ENCODE data around the gene PLEKHB1.

PLEKHB1 gene

DNA sequence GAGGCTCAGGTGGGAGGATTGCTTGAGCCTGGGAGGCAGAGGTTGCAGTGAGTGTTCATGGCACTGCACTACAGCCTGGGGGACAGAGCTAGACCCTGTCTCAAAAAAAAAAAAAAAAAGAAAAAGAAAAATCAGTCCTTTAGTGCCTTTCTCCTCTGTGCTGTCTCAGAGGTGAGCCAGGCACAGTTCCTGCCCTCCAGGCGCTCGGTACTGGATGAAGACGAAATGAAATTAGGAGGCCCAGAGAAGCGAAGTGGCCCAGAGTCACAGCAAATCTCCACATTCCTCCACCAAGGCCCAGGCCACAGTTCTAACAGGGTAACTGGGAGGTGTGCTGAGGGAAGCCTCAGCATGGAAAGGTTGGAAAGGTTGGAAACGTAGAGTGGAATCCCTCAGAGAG, 4.9 kb downstream of the PLEKHB1 start:
- Histone ChIP-seq H2AFZ (ENCODE audit: low read depth) (no peak overlapping the region), H3K27ac (no peak overlapping the region), H3K4me2 (no peak overlapping the region), H3K27me3 (ENCODE audit: insufficient read depth, low read depth) (no peaks in the 10 kb centered on the region), H3K4me1 (ENCODE audit: low read depth, poor library complexity, severe bottlenecking) (peaks cover 8% of the 10 kb centered on the region), H3K79me2 (ENCODE audit: insufficient read depth, low read depth) (no peaks in the 10 kb centered on the region), H3K36me3 (ENCODE audit: insufficient read depth) (no peaks in the 10 kb centered on the region), H4K20me1 (ENCODE audit: insufficient read depth) (no peaks in the 10 kb centered on the region), H3K4me3 (IDR thresholded peaks at IDR 0.05; ENCODE audit: insufficient read depth, low read depth, low read length) (no peak overlapping the region), H3K9ac (no peak overlapping the region)
- TF ChIP-seq CTCF (conservative IDR thresholded peaks at IDR 0.05; ENCODE audit: low read depth, low read length), result no peak

- Histone ChIP-seq H3K27me3 (ENCODE audit: insufficient read depth, low read depth) (no peaks in the 10 kb centered on the region), H4K20me1 (ENCODE audit: insufficient read depth) (no peaks in the 10 kb centered on the region), H3K79me2 (ENCODE audit: insufficient read depth, low read depth) (no peaks in the 10 kb centered on the region), H3K27ac (no peak overlapping the region), H2AFZ (ENCODE audit: low read depth) (no peak overlapping the region), H3K4me3 (IDR thresholded peaks at IDR 0.05; ENCODE audit: insufficient read depth, low read depth, low read length) (no peak overlapping the region), H3K4me1 (ENCODE audit: low read depth, poor library complexity, severe bottlenecking) (peaks cover 8% of the 10 kb centered on the region), H3K9ac (no peak overlapping the region), H3K36me3 (ENCODE audit: insufficient read depth) (no peaks in the 10 kb centered on the region), H3K4me2 (no peak overlapping the region)
- no peak for TF ChIP-seq CTCF (conservative IDR thresholded peaks at IDR 0.05; ENCODE audit: low read depth, low read length)
Observed at GRCh38 chr11:73651661-73652045, 5.3 kb downstream of the PLEKHB1 start.

DNA sequence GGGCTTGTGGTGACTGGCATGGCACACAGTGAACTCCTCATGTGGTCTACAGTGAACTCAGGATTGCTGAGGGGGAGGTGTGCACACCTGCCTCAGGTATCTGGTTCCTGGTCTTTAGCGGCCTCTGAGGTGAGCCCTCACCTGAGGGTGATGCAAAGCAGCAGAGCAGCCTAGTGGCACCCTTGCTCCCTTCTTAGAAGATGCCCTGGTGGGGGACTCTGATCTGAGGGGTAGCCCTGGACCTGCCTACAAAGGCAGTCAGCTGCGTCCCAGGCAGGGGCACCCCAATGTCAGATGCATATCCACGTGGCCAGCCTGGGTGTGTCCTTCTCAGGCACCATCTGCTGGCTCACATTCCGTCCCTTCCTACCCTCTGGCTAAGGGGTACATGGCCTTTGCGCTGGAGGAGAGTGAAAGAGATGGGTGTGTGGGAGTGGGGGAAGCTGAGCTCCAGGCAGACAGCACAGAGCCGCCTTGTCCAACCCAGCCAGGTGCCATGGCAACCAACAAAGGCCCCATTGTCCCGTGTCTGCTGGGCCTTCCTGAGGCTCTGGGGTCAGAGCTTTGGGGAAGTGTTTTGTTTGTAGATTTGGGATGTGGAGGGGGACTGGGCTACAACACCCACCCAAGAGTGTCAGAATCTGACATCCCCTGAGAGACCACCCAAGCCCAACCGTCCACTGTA, 5.8 kb downstream of the PLEKHB1 start:
- H2AFZ ChIP-seq (ENCODE audit: low read depth), result no peak overlapping the region
- no peak for TF ChIP-seq CTCF (conservative IDR thresholded peaks at IDR 0.05; ENCODE audit: low read depth, low read length)
- H3K79me2 ChIP-seq (ENCODE audit: insufficient read depth, low read depth), result no peaks in the 10 kb centered on the region
- H3K27ac ChIP-seq, result no peak overlapping the region
- H3K4me1 ChIP-seq (ENCODE audit: low read depth, poor library complexity, severe bottlenecking), result peaks cover 8% of the 10 kb centered on the region
- no peaks in the 10 kb centered on the region for H3K36me3 ChIP-seq (ENCODE audit: insufficient read depth)
- no peak overlapping the region for H3K4me2 ChIP-seq
- H3K27me3 ChIP-seq (ENCODE audit: insufficient read depth, low read depth), result no peaks in the 10 kb centered on the region
- H3K4me3 ChIP-seq (IDR thresholded peaks at IDR 0.05; ENCODE audit: insufficient read depth, low read depth, low read length), result no peak overlapping the region
- no peaks in the 10 kb centered on the region for H4K20me1 ChIP-seq (ENCODE audit: insufficient read depth)
- no peak overlapping the region for H3K9ac ChIP-seq

GRCh38 chr11:73652856-73653559, 6.6 kb downstream of the PLEKHB1 start:
- H3K9ac ChIP-seq, result no peak overlapping the region
- TF ChIP-seq CTCF (conservative IDR thresholded peaks at IDR 0.05; ENCODE audit: low read depth, low read length), result no peak
- H4K20me1 ChIP-seq (ENCODE audit: insufficient read depth), result no peaks in the 10 kb centered on the region
- H3K27ac ChIP-seq, result no peak overlapping the region
- no peaks in the 10 kb centered on the region for H3K27me3 ChIP-seq (ENCODE audit: insufficient read depth, low read depth)
- H2AFZ ChIP-seq (ENCODE audit: low read depth), result no peak overlapping the region
- H3K36me3 ChIP-seq (ENCODE audit: insufficient read depth), result no peaks in the 10 kb centered on the region
- no peak overlapping the region for H3K4me2 ChIP-seq
- H3K79me2 ChIP-seq (ENCODE audit: insufficient read depth, low read depth), result no peaks in the 10 kb centered on the region
- H3K4me1 ChIP-seq (ENCODE audit: low read depth, poor library complexity, severe bottlenecking), result peaks cover 2% of the 10 kb centered on the region
- H3K4me3 ChIP-seq (IDR thresholded peaks at IDR 0.05; ENCODE audit: insufficient read depth, low read depth, low read length), result no peak overlapping the region

All from KMS-11 (cell line).